Measurements from ENCODE around the gene CYP2W1. TPM values are rescaled to one million over a fixed set of nuclear protein-coding genes. Genes with fewer than 3 reads are reported as not detected.

Gene CYP2W1
- total RNA-seq, 1 donor from 2014 or later, result not detected

DNA sequence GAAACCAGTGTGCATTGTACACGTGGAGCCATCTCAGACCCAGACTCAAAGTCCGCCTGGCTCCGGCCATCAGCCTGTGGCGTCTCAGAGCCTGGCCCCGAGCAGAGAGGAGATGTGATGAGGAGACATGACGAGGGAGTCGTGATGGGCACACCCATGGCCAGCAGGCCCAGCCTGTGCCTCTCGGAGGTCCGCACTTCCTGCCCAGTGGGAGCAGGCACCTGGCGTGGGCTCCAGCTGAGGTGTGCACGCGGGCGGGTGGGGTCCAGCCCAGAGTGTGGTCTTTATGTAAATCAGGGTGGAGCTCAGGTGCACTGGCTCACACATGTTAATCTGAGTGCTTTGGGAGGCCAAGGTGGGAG, 35.3 kb downstream of the CYP2W1 start:
- Mint-ChIP-seq H3K27ac (ENCODE audit: unreplicated experiment) (peak overlapping the region; percentile 82), H3K9me3 (ENCODE audit: unreplicated experiment) (no peaks in the 10 kb centered on the region), H3K4me1 (ENCODE audit: unreplicated experiment) (peaks cover 8% of the 10 kb centered on the region)

DNA sequence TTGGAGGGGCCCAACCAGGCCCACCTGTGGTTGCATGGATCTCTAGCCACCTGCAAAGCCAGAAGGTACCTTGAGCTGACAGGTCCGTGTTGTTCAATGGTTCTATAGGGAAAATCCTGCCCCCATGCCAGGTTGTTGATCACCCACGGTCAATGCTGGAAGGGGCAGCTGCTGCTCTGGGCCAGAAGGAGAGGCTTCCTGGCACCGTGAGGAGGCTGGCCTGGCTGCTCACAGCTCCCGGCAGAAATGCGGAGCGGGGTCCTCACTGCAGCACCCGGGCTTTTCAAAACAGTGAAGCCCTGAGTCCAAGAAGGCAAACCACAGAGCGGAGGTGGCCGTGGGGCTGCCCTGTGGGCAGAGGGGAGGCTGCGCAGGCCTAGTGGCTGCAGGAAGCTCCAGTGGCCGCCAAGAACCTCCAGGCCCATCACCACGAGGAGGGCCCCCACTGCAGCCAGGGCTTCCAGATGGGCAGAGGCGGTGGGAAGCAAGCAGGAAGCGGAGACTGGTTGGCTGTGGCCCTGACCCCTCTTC, 36.3 kb downstream of the CYP2W1 start:
- Mint-ChIP-seq H3K4me1 (ENCODE audit: unreplicated experiment) (peaks cover 4% of the 10 kb centered on the region), H3K9me3 (ENCODE audit: unreplicated experiment) (no peaks in the 10 kb centered on the region), H3K36me3 (ENCODE audit: low read depth, unreplicated experiment) (no peaks in the 10 kb centered on the region), H3K4me3 (ENCODE audit: unreplicated experiment) (no peak overlapping the region), H3K27me3 (ENCODE audit: unreplicated experiment) (peaks cover 17% of the 10 kb centered on the region), H3K27ac (ENCODE audit: unreplicated experiment) (no peak overlapping the region)
- TF ChIP-seq, protein P1, sequence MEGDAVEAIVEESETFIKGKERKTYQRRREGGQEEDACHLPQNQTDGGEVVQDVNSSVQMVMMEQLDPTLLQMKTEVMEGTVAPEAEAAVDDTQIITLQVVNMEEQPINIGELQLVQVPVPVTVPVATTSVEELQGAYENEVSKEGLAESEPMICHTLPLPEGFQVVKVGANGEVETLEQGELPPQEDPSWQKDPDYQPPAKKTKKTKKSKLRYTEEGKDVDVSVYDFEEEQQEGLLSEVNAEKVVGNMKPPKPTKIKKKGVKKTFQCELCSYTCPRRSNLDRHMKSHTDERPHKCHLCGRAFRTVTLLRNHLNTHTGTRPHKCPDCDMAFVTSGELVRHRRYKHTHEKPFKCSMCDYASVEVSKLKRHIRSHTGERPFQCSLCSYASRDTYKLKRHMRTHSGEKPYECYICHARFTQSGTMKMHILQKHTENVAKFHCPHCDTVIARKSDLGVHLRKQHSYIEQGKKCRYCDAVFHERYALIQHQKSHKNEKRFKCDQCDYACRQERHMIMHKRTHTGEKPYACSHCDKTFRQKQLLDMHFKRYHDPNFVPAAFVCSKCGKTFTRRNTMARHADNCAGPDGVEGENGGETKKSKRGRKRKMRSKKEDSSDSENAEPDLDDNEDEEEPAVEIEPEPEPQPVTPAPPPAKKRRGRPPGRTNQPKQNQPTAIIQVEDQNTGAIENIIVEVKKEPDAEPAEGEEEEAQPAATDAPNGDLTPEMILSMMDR (IDR thresholded peaks at IDR 0.05; ENCODE audit: unreplicated experiment), result no peak
- no peak for DNase-seq (ENCODE audit: low spot score)

More for the DNA sequence above, 35.3 kb downstream of the CYP2W1 start:
- H3K4me3 Mint-ChIP-seq (ENCODE audit: unreplicated experiment), result peak overlapping the region; percentile 42
- TF ChIP-seq, protein P1 (IDR thresholded peaks at IDR 0.05; ENCODE audit: unreplicated experiment), result no peak
- H3K36me3 Mint-ChIP-seq (ENCODE audit: low read depth, unreplicated experiment), result no peaks in the 10 kb centered on the region
- no peak for DNase-seq (ENCODE audit: low spot score)
- H3K27me3 Mint-ChIP-seq (ENCODE audit: unreplicated experiment), result peaks cover 19% of the 10 kb centered on the region

GRCh38 chr7:1019789-1020610, 37.0 kb downstream of the CYP2W1 start:
- Mint-ChIP-seq H3K27me3 (ENCODE audit: unreplicated experiment) (peaks cover 17% of the 10 kb centered on the region), H3K4me1 (ENCODE audit: unreplicated experiment) (peaks cover 4% of the 10 kb centered on the region), H3K9me3 (ENCODE audit: unreplicated experiment) (no peaks in the 10 kb centered on the region), H3K36me3 (ENCODE audit: low read depth, unreplicated experiment) (no peaks in the 10 kb centered on the region), H3K4me3 (ENCODE audit: unreplicated experiment) (no peak overlapping the region), H3K27ac (ENCODE audit: unreplicated experiment) (no peak overlapping the region)
- no peak for DNase-seq (ENCODE audit: low spot score)
- TF ChIP-seq, protein P1 (IDR thresholded peaks at IDR 0.05; ENCODE audit: unreplicated experiment), result no peak

GRCh38 chr7:1020849-1021251, 37.9 kb downstream of the CYP2W1 start:
- Mint-ChIP-seq H3K4me1 (ENCODE audit: unreplicated experiment) (peaks cover 4% of the 10 kb centered on the region), H3K27me3 (ENCODE audit: unreplicated experiment) (peaks cover 17% of the 10 kb centered on the region), H3K9me3 (ENCODE audit: unreplicated experiment) (no peaks in the 10 kb centered on the region), H3K27ac (ENCODE audit: unreplicated experiment) (no peak overlapping the region), H3K36me3 (ENCODE audit: low read depth, unreplicated experiment) (no peaks in the 10 kb centered on the region), H3K4me3 (ENCODE audit: unreplicated experiment) (no peak overlapping the region)
- no peak for DNase-seq (ENCODE audit: low spot score)
- TF ChIP-seq, protein P1 (IDR thresholded peaks at IDR 0.05; ENCODE audit: unreplicated experiment), result no peak

GRCh38 chr7:1021366-1021765, 38.4 kb downstream of the CYP2W1 start:
- Mint-ChIP-seq H3K36me3 (ENCODE audit: low read depth, unreplicated experiment) (no peaks in the 10 kb centered on the region), H3K9me3 (ENCODE audit: unreplicated experiment) (no peaks in the 10 kb centered on the region), H3K4me1 (ENCODE audit: unreplicated experiment) (peaks cover 4% of the 10 kb centered on the region), H3K4me3 (ENCODE audit: unreplicated experiment) (peak overlapping the region; percentile 59), H3K27me3 (ENCODE audit: unreplicated experiment) (peaks cover 20% of the 10 kb centered on the region), H3K27ac (ENCODE audit: unreplicated experiment) (no peak overlapping the region)
- DNase-seq (ENCODE audit: low spot score), result no peak
- TF ChIP-seq, protein P1 (IDR thresholded peaks at IDR 0.05; ENCODE audit: unreplicated experiment), result no peak

Data from endothelial cell (in vitro differentiated cells).